ENCODE data around the gene EVX2.

- TF ChIP-seq POLR2A (IDR thresholded peaks at IDR 0.05) (no peak), CTCF (IDR thresholded peaks at IDR 0.05) (no peak)
Observed at GRCh38 chr2:176100547-176101140, 16.9 kb upstream of the EVX2 start.

Data from prostate gland (tissue), 2 donors.